Inferior parietal cortex (tissue), 1 donor: ENCODE measurements around the gene SLC7A4.
"Not testable (repeated sequence)": the region's sequence is repeated elsewhere in the genome, so short reads cannot be mapped to it uniquely, and the experiment has no call there.

Experiments
- DNase-seq: peaks from one replicate; pipeline ENCODE4 v3.0.0-alpha.2; 2016; ENCODE audit errors: extremely low spot score

The SLC7A4 gene

DNA sequence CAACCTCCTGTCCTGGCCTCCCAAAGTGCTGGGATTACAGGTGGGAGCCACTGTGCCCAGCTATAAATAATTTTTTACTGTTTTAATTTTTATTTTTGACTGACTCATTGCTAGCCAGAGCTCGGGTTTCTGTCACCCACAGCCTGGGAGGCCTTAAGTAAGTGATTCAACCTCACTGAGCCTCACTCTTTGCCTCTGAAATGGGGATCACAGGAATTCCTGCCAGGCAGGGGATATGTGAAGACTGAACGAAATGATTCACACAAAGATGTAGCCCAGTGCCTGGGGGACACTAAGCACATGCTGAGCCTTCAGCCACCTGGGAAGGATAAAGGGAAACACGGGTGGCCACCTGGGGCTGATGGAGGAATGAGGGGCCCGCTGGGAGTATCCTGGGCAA, 9.6 kb upstream of the SLC7A4 start:
- DNase-seq = no peak

GRCh38 chr22:21039158-21039557, 6.8 kb upstream of the SLC7A4 start:
- DNase-seq = not testable (repeated sequence)

GRCh38 chr22:21038405-21038804, 6.0 kb upstream of the SLC7A4 start:
- no peak for DNase-seq

DNA sequence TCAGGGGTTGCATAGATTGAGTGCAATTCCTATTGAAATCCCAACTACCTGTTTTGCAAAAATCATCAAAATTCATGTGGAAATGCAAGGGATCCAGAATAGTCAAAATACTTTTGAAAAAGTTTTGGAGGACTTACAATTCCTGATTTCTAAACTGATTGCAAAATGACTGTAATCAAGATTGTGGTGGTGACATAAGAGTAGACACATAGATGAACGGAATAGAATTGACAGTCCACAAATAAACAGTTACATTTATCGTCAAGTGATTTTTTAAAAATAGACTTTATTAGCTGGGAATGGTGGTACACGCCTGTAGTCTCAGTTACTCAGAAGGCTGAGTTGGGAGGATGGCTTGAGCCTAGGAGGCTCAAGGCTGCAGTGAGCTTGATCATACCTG, 2.6 kb upstream of the SLC7A4 start:
- DNase-seq = no peak

GRCh38 chr22:21033895-21034294, 1.5 kb upstream of the SLC7A4 start:
- DNase-seq = no peak

DNA sequence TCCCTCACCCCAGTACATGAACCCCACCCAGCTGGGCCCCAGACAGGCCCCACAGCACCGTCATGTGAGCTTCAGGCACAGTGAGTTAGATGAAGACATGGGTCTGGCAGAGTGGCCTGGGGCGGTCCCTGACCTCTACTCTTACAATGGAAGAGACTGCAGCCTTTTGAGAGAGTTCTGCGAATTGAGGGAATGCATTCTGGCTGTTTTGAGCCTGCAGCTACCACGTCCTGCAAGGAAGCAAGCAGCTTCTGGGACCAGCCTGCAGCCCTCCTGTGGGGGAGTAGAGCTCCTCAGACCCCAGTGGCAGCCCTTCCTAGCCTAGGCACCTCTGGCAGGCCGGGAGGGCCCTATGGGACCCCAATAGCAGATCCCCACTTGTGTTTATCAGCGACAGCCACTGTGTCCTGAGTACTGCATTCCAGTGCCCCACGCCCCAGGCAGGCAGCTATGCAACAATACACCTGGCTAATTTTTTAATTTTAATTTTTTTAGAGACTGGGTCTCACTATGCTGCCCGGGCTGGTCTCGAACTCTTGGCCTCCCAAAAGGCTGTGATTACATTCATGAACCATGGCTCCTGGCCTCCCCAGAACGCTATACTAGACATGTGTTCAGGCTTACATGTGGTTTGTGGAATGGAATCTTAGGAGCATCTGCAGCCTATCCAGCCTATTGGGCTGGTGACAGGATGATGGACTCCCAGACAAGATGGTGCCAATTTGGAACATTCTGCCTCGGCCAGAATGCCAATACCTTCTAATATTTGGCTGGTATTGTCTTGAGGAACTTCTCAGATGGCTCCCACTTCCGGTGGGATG, 717 bp upstream of the SLC7A4 start:
- no peak for DNase-seq

- no peak for DNase-seq
Observed at GRCh38 chr22:21031545-21032036, 770 bp downstream of the SLC7A4 start.

DNA sequence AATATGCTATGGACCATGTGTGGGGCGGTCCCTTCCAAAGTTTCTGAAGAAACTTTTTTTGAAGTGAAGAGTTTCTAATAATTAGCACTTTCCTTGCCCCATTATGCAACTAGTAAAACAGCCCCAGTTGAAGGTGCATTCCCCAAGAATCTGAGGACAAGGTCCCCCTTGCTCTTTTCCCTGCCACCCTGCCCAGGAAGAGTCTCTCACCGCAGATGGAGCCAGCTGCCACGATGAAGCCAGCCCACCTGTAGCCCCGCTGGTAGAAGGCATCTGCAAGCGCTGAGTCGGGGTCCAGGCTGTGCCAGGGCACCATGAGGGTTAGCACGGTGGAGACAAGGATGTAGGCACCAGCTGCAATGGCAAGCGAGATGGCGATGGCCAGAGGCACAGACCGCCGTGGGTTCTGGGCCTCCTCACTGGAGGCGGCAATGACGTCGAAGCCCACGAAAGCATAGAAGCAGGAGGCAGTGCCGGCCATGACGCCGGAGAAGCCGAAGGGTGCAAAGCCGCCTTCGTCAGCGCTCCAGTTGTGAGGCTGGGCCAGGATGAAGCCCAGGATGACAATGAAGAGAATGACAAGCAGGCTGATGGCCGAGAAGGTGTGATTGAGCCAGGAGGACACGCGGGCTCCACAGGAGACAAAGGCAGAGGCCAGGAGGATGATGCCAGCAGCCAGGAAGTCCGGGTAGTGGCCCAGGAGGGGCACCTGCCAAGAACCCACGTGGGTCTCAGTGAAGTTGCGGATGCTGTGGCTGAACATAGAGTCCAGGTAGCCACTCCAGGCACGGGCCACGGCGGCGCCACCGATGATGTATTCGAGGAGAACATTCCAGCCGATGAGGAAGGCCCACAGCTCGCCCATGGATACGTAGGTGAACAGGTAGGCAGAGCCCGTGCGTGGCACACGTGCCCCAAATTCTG, 1.5 kb downstream of the SLC7A4 start:
- no peak for DNase-seq

DNA sequence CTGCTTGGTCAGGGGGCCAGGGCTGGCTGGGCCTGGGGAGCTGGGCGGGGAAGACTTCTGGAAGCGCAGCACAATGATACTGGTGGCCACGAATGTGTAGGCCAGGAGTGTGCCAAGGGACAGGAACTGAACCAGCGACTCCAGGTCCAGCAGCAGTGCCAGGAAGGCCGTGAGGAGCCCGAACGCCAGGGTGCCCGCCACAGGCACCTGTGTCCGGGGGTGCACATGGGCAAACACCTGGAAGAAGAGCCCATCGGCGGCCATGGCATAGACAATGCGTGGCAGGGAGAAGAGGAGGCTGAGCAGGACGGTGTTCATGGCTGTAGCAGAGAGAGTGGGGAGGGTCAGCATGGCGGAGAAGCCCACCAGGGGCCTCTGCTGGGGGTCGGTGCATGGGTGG, 2.3 kb downstream of the SLC7A4 start:
- DNase-seq = no peak

GRCh38 chr22:21029486-21030025, 2.8 kb downstream of the SLC7A4 start:
- no peak for DNase-seq

- no peak for DNase-seq
Observed at GRCh38 chr22:21028277-21029251, 3.8 kb downstream of the SLC7A4 start.

DNA sequence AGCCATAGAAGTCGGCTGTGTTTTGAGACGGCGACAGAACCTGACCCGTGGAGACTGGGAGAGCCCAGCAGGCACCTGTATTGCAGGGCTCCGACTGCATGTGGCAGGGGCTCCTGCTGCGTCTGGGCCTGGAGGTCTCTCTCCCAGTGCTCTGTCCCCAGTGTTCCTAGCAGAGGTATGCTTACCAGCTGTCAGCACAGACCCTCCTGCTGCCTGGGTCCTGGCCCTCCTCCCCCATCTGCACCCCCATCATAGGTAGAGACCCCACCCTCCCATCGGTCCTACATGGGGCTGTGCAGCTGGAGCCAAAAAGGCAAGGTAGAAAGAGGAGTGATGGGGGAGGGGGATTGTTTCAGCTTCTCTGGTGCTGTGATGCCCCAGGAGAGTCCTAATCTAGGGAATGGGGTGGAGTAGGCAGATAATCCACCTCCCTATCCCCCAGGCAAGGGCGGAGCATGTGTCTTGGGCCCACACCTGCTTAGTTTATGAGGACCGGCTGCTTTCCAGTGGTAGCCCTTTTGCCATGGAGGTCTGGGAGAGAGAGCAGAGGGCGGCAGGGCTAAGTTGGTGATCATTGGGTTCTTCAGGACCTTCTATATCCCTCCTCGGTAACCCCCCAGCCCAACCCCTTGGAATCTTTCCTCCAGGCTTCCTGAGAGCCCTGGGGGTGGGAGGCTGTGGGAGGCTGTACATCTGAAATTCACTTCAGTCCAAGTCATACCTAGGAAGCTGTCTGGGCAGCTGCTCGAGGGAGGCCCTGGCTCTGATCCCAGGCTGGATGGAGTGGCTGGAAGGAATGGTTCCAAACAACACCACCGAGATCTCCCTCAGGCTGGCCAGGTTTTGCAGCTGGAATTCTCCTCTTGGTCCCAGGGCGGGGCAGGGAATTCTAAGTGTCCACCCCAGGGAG, 5.3 kb downstream of the SLC7A4 start:
- DNase-seq = no peak

- no peak for DNase-seq
Observed at GRCh38 chr22:21025763-21026755, 6.3 kb downstream of the SLC7A4 start.

DNA sequence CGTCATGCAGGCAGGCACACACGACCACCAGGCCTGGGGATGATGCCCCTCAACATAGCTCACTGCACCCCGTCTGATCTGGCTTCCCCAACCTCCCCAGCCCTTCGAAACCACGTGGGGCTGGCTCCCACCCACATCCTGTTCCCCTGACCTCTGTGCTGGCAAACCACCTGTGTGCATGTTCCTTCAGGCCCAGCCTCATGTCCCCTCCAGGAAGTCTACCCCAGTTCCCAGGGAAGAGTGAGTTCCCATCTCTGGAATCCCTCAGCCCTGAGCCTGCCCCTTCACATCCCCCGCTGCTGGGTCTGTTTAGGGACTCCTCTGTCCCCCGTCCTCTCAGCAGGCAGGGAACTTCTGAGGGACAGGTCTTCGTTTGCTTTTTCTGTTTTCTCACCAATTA, 7.1 kb downstream of the SLC7A4 start:
- DNase-seq = no peak

- DNase-seq = no peak
Observed at GRCh38 chr22:21022955-21023614, 9.3 kb downstream of the SLC7A4 start.

- DNase-seq = no peak
Observed at GRCh38 chr22:21022507-21022906, 9.9 kb downstream of the SLC7A4 start.

DNA sequence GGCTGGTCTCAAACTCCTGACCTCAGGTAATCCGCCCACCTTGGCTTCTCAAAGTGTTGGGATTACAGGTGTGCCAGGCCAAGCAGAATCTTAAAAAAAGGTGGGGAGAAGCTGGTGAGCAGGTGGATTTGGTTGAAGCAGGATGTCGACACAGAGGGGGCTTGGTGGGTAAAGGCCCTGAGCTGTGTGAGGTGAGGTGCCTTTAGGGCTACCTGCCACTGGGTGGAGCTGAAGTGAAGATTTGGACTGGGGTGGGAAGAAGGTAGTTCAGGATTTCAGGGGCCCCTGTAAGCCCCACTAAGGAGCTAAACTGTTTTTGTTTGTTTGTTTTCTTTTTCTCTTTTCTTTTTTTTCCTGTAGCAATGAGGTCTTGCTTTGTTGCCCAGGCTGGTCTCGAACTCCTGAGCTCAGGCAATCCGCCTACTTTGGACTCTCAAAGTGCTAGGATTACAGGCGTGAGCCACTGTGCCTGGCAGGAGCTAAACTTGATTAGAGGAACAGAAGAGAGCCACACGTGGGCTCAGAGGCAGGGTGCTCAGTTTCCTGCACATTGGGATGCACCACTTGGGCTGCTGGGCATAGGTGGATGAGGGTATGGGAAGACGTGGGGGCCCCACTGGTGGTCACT, 11.4 kb downstream of the SLC7A4 start:
- no peak for DNase-seq

DNA sequence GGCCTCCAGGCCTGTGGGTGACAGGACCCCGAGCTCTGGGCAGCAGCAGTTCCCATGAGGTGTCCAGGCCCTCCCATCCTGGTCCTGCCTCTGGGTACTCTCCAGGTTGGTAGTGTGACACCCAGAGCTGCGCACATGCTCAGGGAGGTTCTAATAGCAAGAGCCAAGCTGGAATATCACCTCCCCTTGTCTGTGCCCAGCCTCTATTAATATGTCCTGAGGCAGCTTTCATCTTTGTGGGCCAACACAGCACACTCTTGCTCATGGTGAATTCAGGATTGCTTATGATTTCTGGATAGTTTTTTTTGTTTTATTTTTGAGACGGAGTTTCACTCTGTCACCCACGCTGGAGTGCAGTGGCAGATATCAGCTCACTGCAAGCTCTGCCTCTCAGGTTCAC, 14.0 kb downstream of the SLC7A4 start:
- DNase-seq = no peak
